Measurements from ENCODE around the gene ANKRD13B. TPM values are rescaled to one million over a fixed set of nuclear protein-coding genes. Genes with fewer than 3 reads are reported as not detected.

ANKRD13B gene
- total RNA-seq, 1 donor from 2014 or later: 4.8 TPM

- DNase-seq (ENCODE audit: low read depth in 2 of 2): peak; percentile 71
These were observed 24.3 kb upstream of the ANKRD13B start, which contains the start of gene TP53I13 for GRCh38 chr17:29568331-29569244. TP53I13 (plus strand) TSS chr17:29568701; CDS start chr17:29568759, 58 bp downstream.

- no peak for DNase-seq (ENCODE audit: low read depth in 2 of 2)
These were observed 23.5 kb upstream of the ANKRD13B start for GRCh38 chr17:29569245-29569950.

GRCh38 chr17:29570521-29570920 lies 22.4 kb upstream of the ANKRD13B start:
- DNase-seq (ENCODE audit: low read depth in 2 of 2): no peak

GRCh38 chr17:29571486-29571882 lies 21.4 kb upstream of the ANKRD13B start:
- DNase-seq (ENCODE audit: low read depth in 2 of 2): no peak

GRCh38 chr17:29571883-29572681 lies 20.9 kb upstream of the ANKRD13B start:
- no peak for DNase-seq (ENCODE audit: low read depth in 2 of 2)

- peak; percentile 63 to 76 for DNase-seq (ENCODE audit: low read depth in 2 of 2)
These were observed 20.0 kb upstream of the ANKRD13B start for GRCh38 chr17:29572691-29573557.

DNA sequence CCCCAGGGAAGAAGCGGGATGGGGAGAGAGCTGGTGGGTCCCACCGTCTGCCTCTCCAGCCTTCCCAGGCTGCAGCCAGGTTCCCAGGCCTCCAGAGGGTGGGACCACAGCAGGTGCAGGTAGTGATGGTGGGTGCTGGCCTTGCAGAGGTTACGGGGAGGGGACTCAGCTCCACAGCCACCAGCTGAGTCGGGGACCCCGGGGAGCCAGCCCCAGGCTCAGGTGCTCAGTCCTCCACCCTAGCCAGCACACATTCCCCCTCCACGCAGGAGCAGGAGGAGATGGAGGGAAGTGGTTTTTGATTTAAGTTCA lies 19.4 kb upstream of the ANKRD13B start:
- DNase-seq (ENCODE audit: low read depth in 2 of 2): no peak

- DNase-seq (ENCODE audit: low read depth in 2 of 2): no peak
These were observed 18.8 kb upstream of the ANKRD13B start for GRCh38 chr17:29573871-29574731.

DNA sequence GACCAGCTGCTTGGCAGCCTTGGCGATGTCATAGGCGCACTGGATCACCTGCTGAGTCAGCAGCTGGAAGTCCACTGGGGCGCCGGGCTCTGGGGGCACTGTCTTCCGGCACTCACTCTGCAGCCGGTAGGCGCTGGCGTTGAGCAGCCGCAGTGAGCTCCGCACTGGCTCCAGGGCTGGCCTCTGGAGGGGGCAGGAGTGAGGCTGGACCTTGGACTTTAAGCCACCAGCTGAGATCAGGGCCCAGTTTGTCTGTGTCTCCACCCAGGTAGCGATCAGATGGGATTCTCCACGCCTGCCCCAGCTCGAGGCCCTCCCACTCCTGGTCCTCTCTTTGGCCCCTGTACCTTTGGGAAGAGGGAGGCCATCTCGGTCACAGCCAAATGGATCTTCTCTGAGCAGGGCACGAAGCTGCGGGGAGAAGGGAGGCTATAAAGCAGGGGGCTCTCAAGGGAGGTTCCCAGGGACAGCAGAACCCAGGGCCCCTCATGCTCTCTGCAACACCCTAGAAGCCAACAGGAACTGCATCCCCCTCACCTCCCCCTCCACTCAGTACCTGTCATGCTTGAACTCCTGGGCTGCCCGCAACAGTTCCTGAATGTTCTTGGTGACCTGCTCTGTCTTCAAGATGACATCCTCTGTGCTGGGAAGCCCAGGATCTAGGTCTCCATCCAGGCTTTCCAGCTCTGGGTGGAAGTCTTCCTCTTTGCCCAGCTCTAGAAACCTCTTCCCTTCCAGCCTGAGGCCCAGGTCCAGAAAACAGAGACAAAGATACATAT lies 18.0 kb upstream of the ANKRD13B start:
- no peak for DNase-seq (ENCODE audit: low read depth in 2 of 2)

DNA sequence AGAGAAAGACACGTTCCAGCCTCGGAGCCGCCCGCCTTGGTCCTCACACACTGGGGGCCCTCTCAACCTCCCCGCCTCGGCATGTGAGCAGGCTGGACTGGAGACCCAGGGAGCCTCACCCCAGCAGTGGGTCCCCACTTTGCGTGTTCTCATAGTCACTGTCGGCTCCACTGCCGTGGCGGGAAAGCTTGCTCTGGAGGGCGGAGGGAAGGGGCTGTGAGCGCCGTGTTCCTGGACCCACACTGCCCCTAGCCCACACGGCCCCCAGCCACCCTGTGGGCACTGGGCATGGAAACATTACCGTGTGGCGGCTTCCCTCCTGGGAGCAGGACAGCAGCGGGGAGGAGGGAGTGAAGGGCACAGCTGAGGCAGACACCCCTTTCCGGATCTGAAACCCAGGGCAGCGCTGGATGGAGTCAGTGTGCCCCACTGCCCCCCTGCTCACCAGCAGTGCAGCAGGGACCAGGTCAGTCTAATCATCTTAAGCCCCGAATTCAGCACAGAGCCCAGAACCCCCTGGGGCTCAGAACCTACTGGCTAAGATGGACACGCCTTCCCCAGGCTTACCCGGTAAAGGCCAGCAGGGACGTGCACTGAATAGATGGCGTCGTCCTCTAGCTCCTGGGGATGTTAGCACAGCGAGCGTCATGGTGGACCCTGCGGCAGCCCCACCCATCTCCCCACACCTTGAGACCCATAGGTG lies 17.3 kb upstream of the ANKRD13B start:
- DNase-seq (ENCODE audit: low read depth in 2 of 2): no peak

DNA sequence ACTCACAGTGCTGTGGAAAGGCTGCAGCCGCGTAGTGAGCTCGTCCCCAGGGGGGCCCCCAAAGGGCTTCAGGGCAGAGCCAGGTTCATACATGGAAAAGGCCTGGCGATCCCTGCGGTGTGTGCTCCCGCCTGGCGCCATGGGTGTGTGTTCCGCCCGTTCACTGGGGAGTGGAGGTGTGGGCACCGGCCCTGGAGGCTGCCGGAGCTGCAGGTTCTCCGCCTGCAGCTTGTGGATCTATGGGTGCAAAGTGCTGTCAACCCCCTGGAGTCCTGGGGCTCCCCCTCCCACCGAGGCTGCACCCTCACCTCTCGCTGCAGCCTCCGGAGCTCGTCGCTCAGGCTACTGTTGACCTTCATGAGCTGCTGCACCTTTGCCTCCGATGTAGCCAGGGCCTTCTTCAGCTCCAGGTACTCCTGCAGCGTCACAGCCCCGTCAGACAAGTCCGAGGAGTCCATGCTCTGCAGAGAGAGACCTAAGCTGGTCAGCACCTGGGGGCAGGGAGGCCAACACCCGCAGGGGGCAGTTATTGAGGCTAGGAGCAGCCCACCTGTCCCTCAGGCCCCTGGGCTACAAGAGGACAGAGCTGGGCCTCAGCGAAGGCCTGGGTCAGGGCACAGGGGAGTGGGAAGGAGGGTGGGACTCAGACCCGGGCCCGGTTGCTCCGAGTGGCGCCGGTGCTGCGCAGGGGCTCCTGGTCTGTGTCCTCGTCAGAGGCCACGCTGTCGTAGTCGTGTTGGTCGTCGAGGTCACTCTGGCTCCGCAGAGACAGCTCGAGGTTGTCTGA lies 16.5 kb upstream of the ANKRD13B start:
- no peak for DNase-seq (ENCODE audit: low read depth in 2 of 2)

DNA sequence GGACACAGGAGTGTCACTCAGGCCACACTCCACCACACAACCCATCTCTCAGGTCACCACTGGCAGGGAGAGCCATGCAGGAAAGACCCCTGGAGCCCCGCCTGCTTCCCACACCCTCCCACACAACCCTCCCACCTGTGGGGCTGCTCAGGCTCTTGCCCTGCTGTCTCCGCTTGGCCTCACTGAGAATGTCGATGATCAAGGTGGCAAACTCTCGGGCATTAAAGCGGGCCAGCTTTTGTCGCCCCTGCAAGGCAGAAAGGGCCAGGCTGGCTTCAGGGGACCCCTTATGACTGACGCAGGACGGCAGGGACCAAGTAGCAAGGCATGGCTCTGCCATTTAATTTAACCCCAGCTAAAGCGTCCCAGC lies 15.9 kb upstream of the ANKRD13B start:
- DNase-seq (ENCODE audit: low read depth in 2 of 2): no peak

DNA sequence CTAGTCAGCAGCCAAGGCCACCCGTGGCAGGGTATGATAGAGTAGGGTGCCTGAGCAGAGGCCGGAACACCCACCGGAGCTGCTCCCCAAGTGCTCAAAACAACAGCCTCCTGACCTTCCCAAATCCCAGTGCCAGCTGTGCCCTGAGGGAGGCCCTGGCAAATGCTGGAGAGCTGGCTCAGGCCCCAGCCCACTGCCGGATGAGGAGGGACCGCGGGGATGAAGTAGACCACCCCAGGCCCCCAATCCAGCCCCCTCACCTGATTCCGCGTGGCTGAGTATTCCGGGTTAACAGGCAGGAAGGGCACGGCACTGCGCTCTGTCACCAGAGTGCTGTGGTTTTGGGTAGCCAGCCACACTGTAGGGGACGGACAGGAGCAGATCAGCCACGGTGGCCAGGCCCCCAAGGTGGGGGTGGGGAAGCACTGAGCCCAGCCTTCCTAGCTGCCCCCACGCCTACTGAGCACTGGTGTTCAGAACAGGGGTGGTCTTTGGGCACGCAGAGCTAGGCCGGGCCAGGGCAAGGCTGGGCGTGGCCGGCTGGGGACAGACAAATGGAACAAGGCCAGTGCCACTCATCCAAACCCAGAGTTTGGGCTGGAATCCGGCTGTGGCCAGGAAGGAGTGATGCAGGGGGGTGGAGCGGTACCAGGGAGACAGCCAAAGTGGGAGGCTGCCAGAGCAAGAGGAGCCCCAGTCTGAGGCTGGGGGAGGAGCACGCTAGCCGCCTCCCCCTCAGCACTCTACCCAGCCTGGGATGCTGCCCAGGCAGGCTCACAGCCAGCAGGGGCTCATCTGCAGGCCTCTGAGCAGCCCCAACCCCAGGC lies 15.3 kb upstream of the ANKRD13B start:
- peak in 1 of 2 donors; percentile 70 for DNase-seq (ENCODE audit: low read depth in 2 of 2)

DNA sequence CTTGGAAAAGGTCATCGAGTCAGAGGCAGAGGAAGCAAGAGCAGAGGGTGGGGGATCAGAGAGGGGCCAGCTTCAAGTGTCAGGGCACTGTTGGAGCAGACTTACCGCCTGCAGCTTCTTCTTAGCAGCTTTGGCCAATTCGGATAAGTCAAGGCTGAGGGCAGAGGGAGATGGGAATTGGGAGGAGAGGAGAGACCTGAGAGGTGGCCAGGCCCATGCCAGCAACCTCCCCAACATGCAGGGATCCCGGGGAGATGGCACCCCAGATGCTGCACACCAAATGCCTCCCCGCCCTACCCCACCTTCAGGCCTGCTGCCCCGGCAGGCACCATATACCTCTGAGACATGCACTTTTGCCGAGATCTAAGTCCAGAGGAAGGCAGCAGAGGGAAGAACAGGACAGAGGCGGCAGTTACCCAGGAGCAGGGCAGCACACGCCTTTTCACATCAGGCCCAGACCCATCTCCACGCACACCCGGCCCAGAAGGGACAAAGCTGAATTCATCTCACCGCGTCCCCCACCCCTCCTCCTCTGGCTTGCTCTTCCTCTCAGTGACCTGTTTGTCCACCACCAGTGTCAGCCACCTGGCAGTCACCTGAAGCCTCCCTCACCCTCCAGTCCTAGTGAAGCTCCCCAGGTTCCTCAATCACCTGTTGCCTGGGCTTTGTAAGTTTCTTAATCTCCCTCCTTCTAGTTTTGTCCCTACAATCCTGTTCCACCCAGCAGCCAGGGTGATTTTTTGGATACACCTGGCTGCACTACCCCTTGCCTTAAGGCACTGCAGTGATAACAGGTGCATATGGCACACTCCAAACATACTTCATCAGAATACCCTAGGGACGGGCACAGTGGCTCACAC lies 14.1 kb upstream of the ANKRD13B start:
- DNase-seq (ENCODE audit: low read depth in 2 of 2): no peak

DNA sequence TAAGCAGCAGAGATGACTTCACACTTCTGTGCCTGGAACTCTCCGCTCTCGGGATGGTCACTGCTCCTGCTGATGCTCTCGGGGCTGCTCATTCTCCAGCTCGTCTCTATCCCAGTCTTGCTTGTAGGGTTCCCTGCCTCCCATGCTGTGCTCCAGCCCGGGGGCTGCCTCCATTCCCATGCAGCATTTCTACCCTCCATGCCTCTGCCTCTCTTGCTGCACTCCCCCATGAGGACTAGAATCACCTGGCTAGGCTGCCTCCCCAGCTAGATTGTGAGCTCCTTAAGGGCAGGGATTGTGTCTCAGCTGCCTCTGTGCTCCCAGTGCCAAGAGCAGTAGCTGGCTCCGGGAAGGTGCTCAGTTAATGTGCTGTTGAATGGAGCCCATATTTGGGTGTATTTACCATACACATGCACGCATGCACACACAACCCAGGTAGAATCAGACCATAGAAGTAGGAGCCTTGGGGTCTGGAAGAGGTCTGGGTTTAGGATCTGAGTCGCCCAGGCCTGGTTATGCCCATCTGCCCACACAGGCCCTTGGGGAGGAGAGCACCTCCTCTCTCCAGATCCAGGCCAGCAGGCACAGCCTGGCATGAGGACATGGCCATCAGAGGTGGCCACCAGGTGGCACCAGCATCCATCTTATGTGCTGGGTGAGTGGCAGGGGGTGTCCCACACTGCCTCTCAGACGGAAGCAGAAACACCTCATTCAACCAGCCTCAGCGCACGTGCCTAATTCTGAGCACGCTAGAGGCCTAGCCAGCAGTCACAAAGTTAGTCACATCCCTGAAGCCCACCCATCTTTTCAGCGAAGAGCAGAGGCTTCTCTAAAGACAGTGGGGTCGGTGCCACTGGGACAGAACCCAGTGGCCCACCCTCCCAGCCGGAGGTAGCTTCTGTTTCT lies 12.8 kb upstream of the ANKRD13B start:
- peak; percentile 90 to 92 for DNase-seq (ENCODE audit: low read depth in 2 of 2)

All from lung microvascular endothelial cell (primary cell).